Activated CD4-positive, alpha-beta memory T cell treated with anti-CD3 and anti-CD28 coated beads for 36 hours (primary cell): Measurements from ENCODE around the gene ZNF844. TPM values are rescaled to one million over a fixed set of nuclear protein-coding genes. Genes with fewer than 3 reads are reported as not detected.

Experiments used
- total RNA-seq, 2 experiments: library from RNA; stranded (reverse); gene quantifications; one replicate each; pipeline ENCODE4 v1.2.3, GENCODE V29; 2021

ZNF844 gene
- total RNA-seq, 2 experiments from 2014 or later, result 2.5 TPM

Other genes starting within 250 kb of the ZNF844 start
- 1 to 10 TPM; 4.8 to 5.6 TPM for gene ZNF439, start 216.0 kb upstream of the ZNF844 start, total RNA-seq
- 1 to 10 TPM in 1 of 2 experiments, under 1 TPM in 1; 0.94 to 1.5 TPM for gene ZNF69, start 176.9 kb upstream of the ZNF844 start, total RNA-seq
- 10 to 100 TPM; 12.9 to 13.0 TPM for gene ZNF700, start 139.6 kb upstream of the ZNF844 start, total RNA-seq
- 1 to 10 TPM in 1 of 2 experiments, under 1 TPM in 1; 0.97 to 1.6 TPM for gene ZNF763, start 99.7 kb upstream of the ZNF844 start, total RNA-seq
- gene ZNF433, start 29.1 kb upstream of the ZNF844 start, total RNA-seq, result under 1 TPM; 0.27 to 0.33 TPM
- under 1 TPM; 0.57 to 0.80 TPM for gene ZNF878, start 11.8 kb upstream of the ZNF844 start, total RNA-seq
- gene ZNF20, start 75.6 kb downstream of the ZNF844 start, total RNA-seq, result 1 to 10 TPM; 1.5 to 2.7 TPM
- gene ZNF625, start 92.0 kb downstream of the ZNF844 start, total RNA-seq, result 1 to 10 TPM; 2.5 to 3.4 TPM
- 10 to 100 TPM in 1 of 2 experiments, 1 to 10 TPM in 1; 9.5 to 12.8 TPM for gene ZNF136, start 98.4 kb downstream of the ZNF844 start, total RNA-seq
- gene ZNF44, start 230.2 kb downstream of the ZNF844 start, total RNA-seq, result 1 to 10 TPM; 7.5 to 8.9 TPM